HG03025 (cell line): ENCODE measurements around the gene ZFPM1.

Experiments used
- ATAC-seq: cut with Tn5 transposase; IDR thresholded peaks from one replicate; pipeline ENCODE4 v1.9.1; 2021; ENCODE audit warnings: mild to moderate bottlenecking, moderate library complexity; ENCODE audit not compliant: unreplicated experiment, low FRiP score

ZFPM1 gene

DNA sequence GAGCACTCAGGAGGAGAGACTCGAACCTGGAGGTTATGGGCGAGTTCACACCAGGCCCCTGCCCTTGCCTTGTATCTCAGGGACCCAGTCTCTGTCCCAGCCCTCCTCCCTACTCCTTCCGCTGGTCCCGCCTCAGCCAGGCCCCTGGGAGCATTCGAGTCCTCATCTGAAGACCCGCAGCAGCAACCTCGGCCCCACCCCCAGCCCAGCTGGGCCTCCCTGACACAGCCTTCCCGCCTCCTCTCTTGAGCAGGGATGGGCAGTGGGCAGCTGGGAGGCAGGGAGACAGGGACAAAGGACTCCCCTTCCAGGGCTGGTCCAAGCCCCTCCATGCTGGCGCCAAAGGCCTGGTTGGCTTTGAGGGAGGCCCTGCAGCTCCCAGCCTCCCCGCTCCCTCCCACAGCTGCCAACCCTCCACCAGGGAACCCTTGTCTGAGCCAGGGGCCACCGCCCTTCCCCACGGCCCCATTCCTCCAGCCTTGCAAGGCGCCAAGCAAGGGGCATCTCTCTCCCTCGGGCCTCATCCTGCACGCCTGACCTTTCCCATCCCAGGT is 101.7 kb downstream of the ZFPM1 start:
- ATAC-seq, result no peak

DNA sequence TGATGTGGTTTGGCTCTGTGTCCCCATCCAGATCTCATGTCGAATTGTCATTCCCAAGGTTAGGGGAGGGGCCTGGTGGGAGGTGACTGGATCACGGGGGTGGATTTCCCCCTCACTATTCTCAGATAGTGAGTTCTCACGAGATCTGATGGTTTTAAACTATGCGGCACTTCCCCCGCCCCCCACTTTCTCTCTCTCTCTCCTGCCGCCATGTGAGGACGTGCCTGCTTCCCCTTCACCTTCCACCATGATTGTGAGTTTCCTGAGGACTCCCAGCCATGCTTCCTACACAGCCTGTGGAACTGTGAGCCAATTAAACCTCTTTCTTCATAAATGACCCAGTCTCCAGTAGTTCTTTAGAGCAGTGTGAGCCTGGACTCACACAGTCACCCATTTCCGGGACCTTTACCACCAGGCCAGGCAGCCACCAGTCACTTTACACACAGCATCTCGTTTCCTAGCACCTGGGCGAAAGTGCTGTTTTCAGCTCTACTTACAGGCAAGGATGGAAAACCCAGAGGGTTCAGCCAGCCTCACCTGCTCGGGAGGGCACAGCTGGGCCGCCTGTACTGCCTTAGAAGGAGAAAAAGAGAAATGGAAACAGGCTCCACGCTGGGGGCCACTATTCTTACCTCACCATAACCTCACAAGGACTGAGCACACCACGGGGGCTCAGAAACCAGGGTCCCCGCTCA is 103.4 kb downstream of the ZFPM1 start:
- ATAC-seq, result no peak

- ATAC-seq, result no peak
Observed at GRCh38 chr16:88558457-88559442, 105.7 kb downstream of the ZFPM1 start.

DNA sequence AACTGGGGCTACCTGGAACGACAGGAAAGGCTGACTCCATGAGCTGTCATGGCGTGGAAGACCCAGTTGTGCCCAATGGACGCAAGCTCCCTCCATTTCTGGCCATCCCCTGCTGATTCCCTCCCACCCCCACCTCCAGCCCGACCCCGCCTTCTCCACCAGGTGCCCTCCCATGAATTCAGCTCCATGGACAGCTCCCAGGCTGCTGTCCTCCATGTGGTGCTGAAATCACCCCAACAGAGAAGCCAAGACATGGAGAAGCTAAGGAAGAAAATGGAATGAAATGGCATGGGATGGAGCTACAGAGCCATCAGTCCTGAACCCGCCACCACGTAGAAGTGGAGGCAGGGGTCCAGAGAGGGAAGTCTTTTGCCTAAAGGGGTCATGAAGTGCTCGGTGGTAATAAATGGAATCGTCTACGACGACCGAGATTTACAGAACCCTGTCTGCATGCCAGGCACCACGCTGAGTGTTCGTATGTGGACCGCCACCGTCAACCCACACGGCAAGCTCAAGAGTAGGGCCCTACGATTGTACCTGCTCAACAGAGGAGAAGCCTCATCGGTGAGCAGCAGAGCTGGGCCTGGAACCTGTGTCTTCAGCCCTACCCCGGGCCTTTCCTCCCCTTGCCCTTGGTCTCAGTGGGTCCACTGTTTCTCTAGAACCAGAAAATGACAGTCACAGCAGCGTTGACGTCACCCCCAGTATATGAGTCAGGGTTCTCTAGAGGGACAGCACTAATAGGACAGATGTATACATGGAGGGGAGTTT is 107.8 kb downstream of the ZFPM1 start:
- ATAC-seq, result no peak

DNA sequence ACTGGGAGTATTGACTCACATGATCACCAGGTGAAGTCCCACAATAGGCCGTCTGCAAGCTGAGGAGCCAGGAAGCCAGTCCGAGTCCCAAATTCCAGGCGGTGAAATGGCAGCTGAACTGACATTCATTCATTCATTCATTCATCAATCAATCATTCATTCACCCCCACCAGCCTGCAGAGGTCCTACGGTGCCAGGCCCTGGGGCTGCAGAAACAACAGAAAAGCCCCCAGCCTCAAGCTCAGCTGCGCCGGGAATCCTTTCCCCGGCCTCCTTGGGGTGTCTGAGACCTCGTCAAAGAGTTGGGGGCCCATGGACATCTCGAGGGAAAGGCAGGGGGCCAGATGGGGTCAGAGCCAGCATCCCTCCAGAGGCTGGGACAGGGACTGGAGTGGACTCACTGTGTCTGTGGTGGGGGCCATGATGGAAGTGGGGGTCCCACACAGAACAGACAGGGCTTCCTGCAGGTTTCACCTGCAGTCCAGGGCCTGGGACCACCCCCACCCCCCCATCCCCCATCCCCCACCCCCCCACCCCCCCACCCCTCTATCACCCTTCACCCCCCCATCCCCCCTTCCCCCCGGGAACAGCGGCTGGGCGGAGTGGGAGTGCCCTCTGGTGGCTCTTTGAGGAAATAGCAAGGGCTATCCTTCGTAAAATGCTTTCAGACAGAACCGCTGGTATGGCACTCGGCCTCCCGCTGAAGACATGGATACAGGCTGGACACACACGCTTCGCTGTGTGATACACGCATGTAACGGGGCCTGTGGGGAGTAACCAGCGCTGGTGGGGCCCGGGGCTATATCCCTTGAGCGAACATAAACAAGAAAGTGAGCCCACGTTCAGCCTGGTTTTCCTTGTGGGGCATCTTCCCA is 108.6 kb downstream of the ZFPM1 start:
- no peak for ATAC-seq

DNA sequence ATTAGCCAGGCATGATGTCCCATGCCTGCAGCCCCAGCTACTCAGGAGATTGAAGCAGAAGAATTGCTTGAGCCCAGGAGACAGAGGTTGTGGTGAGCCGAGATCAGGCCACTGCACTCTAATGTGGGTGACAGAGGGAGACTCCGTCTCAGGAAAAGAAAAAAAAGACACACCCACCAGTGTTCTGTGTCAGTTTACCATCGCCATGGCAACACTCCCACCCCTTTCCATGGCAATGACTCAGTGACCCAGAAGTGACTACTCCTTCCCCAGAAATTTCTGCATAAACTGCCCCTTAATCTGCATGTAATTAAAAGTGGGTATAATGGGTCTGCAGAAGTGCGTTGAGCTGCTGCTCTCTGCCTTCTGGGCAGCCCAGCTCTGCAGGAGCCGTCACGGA is 113.1 kb downstream of the ZFPM1 start:
- no peak for ATAC-seq

- ATAC-seq, result no peak
Observed at GRCh38 chr16:88568710-88569613, 115.9 kb downstream of the ZFPM1 start.

GRCh38 chr16:88569614-88569984 is 116.5 kb downstream of the ZFPM1 start:
- peak; percentile 41 for ATAC-seq

DNA sequence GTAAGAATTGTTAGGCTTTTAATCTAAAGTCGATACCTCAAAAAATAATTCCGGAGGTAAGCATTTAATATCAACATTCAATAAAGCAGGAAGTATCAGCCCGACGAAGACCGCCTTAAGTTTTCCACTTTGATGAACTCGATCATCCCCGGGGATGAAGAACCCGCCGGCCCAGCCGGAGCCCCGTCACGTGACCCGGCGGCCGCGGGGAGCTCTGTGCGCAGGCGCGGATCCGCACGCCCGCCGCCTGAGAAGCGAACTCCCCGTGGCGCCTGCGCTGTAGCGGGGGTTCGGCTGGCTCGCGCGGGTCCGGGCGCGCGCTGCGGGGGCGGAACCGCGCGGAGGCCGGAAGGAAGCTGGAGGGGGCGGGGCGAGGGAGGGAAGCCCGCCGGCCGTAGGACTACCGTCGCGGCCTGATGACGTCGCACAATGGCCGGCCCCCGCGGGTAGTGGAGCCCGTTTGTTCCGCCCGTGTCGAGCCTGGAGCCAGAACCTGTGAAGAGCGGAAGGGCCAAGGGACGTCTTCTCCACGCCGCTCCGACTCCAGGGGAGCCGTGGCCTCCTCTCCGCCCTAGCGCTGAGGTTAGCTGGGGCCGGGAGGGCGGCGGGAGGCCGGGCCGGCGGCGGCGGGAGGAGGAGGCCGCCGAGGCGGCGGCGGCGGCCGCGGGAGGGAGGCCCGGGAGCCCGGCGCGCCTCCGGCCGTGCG is 117.1 kb downstream of the ZFPM1 start, which contains the start of gene ZC3H18:
TSS of gene ZC3H18 (plus strand) at position 419 of the 706 bp plus-strand sequence. CDS start 6,721 bp downstream, outside the sequence.
- ATAC-seq, result peak; percentile 68

GRCh38 chr16:88570691-88571092 is 117.6 kb downstream of the ZFPM1 start:
- ATAC-seq, result peak; percentile 29

DNA sequence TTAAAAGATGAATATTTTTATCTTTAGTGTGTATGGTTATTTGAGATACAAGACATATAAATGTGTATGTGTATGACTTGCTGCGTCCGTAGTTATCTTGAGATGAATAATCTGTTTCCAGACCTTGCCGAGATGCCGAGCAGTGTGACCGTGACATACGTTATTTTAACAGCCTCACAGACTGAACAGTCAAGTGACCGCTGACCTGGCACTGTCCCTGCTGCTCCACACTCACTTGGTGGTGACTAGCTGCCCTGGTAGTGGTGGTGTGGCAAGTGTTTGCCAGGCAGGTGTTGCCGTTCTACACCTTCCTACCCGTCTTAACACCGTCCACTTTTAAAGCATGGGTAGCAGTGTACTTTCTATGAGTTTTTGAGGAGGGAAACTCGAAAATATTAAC is 122.2 kb downstream of the ZFPM1 start:
- ATAC-seq, result no peak

- no peak for ATAC-seq
Observed at GRCh38 chr16:88576307-88576706, 123.2 kb downstream of the ZFPM1 start.

- no peak for ATAC-seq
Observed at GRCh38 chr16:88577166-88577565, 124.1 kb downstream of the ZFPM1 start.

GRCh38 chr16:88578446-88579313 is 125.6 kb downstream of the ZFPM1 start:
- ATAC-seq, result no peak

GRCh38 chr16:88580371-88580770 is 127.3 kb downstream of the ZFPM1 start:
- ATAC-seq, result no peak

DNA sequence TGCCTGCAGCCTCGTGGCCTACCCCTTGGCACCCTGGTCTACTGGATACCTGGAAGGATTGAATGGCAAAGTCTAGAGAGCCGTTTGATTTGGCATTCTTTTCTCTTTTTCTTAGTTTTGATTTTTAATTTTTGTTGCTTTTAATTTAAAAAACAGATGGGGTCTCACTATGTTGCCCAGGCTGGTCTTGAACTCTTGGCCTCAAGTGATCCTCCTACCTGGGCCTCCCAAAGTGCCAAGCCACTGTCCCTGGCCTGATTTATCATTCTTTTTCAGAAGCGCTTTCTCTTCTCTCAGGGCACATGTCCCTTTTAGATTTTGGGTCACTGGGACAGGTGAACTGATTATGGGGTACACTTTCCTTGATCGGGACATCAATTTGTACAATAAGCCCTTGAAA is 128.0 kb downstream of the ZFPM1 start:
- ATAC-seq, result no peak
